Type B pancreatic cell (in vitro differentiated cells): ENCODE results near the gene DNAJA3. TPM values are rescaled to one million over a fixed set of nuclear protein-coding genes. Genes with fewer than 3 reads are reported as not detected.
A peak's percentile ranks its signal among the peaks of the same experiment; 100 is the strongest.

ENCODE experiments used
- DNase-seq: peaks from one replicate; pipeline ENCODE4 v3.0.0; 2021; ENCODE audit warnings: mixed read lengths; ENCODE audit not compliant: unreplicated experiment; ENCODE audit errors: extremely low spot score
- H3K27ac Mint-ChIP-seq: 2 replicates; pipeline ENCODE4 v1.8.0; 2021; ENCODE audit warnings: mild to moderate bottlenecking, mixed read lengths
- H3K27me3 Mint-ChIP-seq: 2 replicates; pipeline ENCODE4 v1.8.0; 2021; ENCODE audit warnings: mixed read lengths
- H3K36me3 Mint-ChIP-seq: 2 replicates; pipeline ENCODE4 v1.8.0; 2021; ENCODE audit warnings: mixed read lengths
- H3K4me1 Mint-ChIP-seq: one replicate; pipeline ENCODE4 v1.8.0; 2021; ENCODE audit warnings: mixed read lengths; ENCODE audit not compliant: unreplicated experiment
- H3K4me3 Mint-ChIP-seq: 2 replicates; pipeline ENCODE4 v1.8.0; 2021; ENCODE audit warnings: mild to moderate bottlenecking, mixed read lengths
- H3K9me3 Mint-ChIP-seq: 2 replicates; pipeline ENCODE4 v1.8.0; 2021; ENCODE audit warnings: mixed read lengths
- total RNA-seq: library from RNA; stranded (reverse); gene quantifications from 2 replicates; pipeline ENCODE4 v1.2.1, GENCODE V29; 2021; ENCODE audit warnings: low replicate concordance
- TF ChIP-seq, protein P1 (sequence below): fragments of 200-600 bp; sonication (generic); conservative IDR thresholded peaks from 2 replicates; pipeline ENCODE4 v1.5.0; 2021; ENCODE audit warnings: antibody characterized with exemption, mild to moderate bottlenecking

Gene DNAJA3
- total RNA-seq, 1 donor from 2014 or later = 46.5 TPM

DNA sequence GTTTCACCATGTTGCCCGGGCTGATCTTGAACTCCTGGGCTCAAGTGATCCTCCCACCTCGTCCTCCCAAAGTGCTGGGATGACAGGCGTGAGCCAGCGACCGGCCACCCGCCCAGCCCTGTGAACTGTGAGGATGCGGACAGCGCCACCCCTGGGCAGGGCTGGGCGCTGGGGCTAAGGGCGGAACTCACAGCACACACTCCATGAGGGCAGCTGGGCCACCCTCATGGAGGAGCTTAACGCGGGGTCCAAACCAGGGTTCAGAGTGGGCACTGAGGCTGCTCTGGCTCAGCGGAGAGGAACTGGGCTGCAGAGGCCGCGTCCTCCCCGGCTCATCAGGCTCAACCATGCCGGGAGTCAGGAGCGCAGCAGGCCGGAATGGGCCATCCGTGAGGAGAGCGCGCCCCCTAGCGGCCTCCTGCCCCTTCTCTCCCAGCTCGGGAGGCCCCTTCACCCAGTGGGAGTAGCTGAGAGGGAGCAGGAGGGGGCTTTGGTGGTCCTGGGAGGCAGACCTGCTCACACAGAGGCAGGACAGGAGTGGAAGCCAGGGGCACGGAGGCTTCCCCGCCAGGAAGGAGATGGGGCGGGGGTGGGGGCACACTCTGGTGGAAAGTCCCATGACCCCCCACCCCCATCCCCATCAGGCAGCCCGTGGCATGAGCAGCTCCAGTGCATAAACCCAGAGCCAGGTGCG lies 23.1 kb upstream of the DNAJA3 start:
- H3K27ac Mint-ChIP-seq = no peak overlapping the region
- H3K4me1 Mint-ChIP-seq = peaks cover 18% of the 10 kb centered on the region
- DNase-seq = peak; percentile 92
- H3K27me3 Mint-ChIP-seq = no peaks in the 10 kb centered on the region
- TF ChIP-seq, protein P1, sequence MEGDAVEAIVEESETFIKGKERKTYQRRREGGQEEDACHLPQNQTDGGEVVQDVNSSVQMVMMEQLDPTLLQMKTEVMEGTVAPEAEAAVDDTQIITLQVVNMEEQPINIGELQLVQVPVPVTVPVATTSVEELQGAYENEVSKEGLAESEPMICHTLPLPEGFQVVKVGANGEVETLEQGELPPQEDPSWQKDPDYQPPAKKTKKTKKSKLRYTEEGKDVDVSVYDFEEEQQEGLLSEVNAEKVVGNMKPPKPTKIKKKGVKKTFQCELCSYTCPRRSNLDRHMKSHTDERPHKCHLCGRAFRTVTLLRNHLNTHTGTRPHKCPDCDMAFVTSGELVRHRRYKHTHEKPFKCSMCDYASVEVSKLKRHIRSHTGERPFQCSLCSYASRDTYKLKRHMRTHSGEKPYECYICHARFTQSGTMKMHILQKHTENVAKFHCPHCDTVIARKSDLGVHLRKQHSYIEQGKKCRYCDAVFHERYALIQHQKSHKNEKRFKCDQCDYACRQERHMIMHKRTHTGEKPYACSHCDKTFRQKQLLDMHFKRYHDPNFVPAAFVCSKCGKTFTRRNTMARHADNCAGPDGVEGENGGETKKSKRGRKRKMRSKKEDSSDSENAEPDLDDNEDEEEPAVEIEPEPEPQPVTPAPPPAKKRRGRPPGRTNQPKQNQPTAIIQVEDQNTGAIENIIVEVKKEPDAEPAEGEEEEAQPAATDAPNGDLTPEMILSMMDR = peak; percentile 96
- no peaks in the 10 kb centered on the region for H3K9me3 Mint-ChIP-seq
- peaks cover 5% of the 10 kb centered on the region for H3K36me3 Mint-ChIP-seq
- no peak overlapping the region for H3K4me3 Mint-ChIP-seq

DNA sequence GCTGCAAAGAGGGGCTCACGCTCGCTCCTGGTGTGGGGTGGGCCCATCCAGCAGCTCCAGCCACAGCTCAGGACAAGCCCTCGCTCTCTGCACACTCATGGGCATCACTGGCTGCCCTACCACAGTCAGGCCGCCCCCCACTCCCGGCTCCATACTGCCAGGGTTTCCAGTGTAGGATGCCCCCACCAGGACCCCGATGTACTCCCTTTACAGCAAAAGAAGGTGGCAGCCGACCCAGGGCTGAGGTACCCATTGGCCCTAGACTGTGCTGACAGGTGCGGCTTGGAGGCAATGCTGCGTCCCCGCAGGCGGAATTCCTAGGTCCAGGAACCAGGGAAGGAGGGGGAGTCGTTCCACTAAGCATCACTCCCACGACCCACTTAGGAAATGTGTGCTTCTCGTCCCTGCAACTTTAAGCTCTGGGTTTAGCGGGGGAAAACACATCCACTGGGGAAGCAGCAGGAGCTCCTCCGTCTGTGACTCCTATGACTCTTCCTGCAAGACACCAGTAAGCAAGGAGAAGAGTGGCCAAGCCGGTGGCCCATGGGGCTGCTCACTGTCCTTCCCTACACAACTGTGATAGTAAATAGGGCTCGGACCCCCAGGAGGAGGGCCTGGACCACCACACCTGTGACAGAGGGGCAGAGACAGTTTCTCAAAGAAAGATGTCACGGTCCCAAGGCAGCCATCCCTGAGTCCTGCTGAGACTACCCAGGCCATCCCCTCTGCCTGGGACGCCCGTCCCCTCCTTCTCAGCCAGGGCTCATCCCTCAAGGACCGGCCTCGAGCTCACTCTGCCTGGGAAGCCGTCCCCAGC lies 22.3 kb upstream of the DNAJA3 start:
- TF ChIP-seq, protein P1 = no peak
- peaks cover 18% of the 10 kb centered on the region for H3K4me1 Mint-ChIP-seq
- no peaks in the 10 kb centered on the region for H3K27me3 Mint-ChIP-seq
- peaks cover 5% of the 10 kb centered on the region for H3K36me3 Mint-ChIP-seq
- no peaks in the 10 kb centered on the region for H3K9me3 Mint-ChIP-seq
- H3K27ac Mint-ChIP-seq = no peak overlapping the region
- DNase-seq = no peak
- no peak overlapping the region for H3K4me3 Mint-ChIP-seq

DNA sequence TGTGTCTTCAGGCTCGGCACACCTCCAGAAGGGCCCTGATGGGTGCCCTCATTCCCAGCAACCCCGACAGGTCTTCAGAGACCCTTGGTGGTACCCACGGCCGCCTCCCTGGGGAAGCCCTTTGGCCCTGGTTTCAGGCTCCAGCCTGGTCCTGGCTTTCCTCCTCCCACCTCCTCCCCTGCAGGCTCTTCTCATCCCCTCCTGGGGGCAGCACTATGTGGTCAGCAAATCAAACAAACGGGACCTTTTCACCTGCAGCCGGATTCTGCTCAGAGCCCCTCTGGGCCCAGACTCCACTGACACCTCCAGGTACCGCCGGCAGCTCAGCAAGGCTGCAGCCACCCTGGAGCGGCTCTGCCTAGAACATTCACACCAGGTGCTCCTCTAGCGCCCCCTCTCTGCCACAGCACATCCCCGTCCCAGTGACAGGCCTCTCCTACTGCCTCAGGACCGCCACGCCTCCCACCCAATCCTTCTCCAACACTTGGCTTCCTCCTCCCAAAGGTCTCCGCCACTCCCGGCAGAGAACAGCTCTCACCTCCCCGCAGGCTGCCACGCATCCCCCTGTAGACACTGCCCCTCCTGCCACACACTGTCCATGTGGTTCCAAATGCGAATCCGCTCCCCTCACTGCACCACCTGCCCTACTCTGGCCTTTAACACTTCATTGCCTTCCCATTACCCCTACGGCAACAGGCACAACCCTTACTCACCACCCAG lies 21.3 kb upstream of the DNAJA3 start:
- no peak overlapping the region for H3K4me3 Mint-ChIP-seq
- TF ChIP-seq, protein P1 = peak; percentile 79

DNA sequence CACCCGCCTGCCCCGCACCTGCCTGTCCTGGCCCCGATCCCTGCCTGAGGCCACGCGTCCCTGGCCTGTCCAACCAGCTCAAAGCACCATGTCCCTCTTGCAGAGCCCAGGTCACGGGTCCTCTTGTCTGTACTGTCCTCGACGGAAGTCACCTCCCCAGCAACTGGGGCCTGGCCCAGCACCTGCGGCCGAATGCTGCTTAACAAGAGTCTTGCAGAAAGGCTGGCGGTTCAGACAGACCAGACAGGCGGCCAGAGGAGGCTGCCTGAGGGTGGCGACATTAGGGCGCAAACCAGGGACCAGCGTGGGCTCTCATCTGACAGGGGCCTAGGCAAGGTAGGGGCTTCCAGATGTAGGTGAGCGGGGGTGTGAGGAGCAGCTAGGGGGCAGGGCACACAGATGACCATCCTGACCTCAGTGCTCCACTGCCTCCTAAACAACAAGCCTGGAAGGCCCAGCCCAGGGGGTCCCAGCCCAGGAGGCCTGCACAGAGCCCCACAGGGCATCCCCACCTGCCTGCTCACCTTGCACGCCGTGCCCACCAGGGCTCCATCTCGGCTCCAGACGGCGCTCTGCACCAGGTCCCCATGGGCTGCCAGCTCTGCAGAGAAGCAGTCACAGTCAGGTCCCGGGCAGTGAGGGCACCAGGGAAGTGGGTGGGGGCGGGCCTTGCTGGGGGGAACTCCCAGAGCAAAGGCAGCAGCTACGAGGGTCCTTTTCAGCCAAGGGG lies 20.5 kb upstream of the DNAJA3 start:
- TF ChIP-seq, protein P1 = no peak
- Mint-ChIP-seq H3K27ac (no peak overlapping the region), H3K9me3 (no peaks in the 10 kb centered on the region), H3K36me3 (no peaks in the 10 kb centered on the region), H3K27me3 (no peaks in the 10 kb centered on the region), H3K4me1 (peaks cover 13% of the 10 kb centered on the region), H3K4me3 (no peak overlapping the region)
- DNase-seq = no peak

More for the DNA sequence above, 21.3 kb upstream of the DNAJA3 start:
- H3K27me3 Mint-ChIP-seq = no peaks in the 10 kb centered on the region
- H3K27ac Mint-ChIP-seq = peak overlapping the region; percentile 72
- peaks cover 18% of the 10 kb centered on the region for H3K4me1 Mint-ChIP-seq
- no peak for DNase-seq
- H3K36me3 Mint-ChIP-seq = peaks cover 5% of the 10 kb centered on the region
- no peaks in the 10 kb centered on the region for H3K9me3 Mint-ChIP-seq
